ENCODE data around the gene SLC4A8.
A peak's percentile ranks its signal among the peaks of the same experiment; 100 is the strongest.

Gene SLC4A8

GRCh38 chr12:51395283-51396230 is 29.1 kb upstream of the SLC4A8 start:
- DNase-seq (ENCODE audit: low read depth in 4 of 4, low spot score in 1 of 4): no peak

- no peak for DNase-seq (ENCODE audit: low read depth in 4 of 4, low spot score in 1 of 4)
Measured at GRCh38 chr12:51397670-51398069, 27.0 kb upstream of the SLC4A8 start.

- no peak for DNase-seq (ENCODE audit: low read depth in 4 of 4, low spot score in 1 of 4)
Measured at GRCh38 chr12:51399891-51400290, 24.7 kb upstream of the SLC4A8 start.

GRCh38 chr12:51401020-51401419 is 23.6 kb upstream of the SLC4A8 start:
- DNase-seq (ENCODE audit: low read depth in 4 of 4, low spot score in 1 of 4): no peak

- DNase-seq (ENCODE audit: low read depth in 4 of 4, low spot score in 1 of 4): no peak
Measured at GRCh38 chr12:51401486-51401885, 23.1 kb upstream of the SLC4A8 start.

GRCh38 chr12:51401900-51402299 is 22.7 kb upstream of the SLC4A8 start:
- DNase-seq (ENCODE audit: low read depth in 4 of 4, low spot score in 1 of 4): no peak

GRCh38 chr12:51403159-51403558 is 21.5 kb upstream of the SLC4A8 start:
- no peak for DNase-seq (ENCODE audit: low read depth in 4 of 4, low spot score in 1 of 4)

GRCh38 chr12:51403681-51404136 is 20.9 kb upstream of the SLC4A8 start:
- DNase-seq (ENCODE audit: low read depth in 4 of 4, low spot score in 1 of 4): no peak

- no peak for DNase-seq (ENCODE audit: low read depth in 4 of 4, low spot score in 1 of 4)
Measured at GRCh38 chr12:51404627-51405026, 20.0 kb upstream of the SLC4A8 start.

GRCh38 chr12:51405801-51406207 is 18.8 kb upstream of the SLC4A8 start:
- DNase-seq (ENCODE audit: low read depth in 4 of 4, low spot score in 1 of 4): no peak

GRCh38 chr12:51406290-51406689 is 18.3 kb upstream of the SLC4A8 start:
- no peak for DNase-seq (ENCODE audit: low read depth in 4 of 4, low spot score in 1 of 4)

- no peak for DNase-seq (ENCODE audit: low read depth in 4 of 4, low spot score in 1 of 4)
Measured at GRCh38 chr12:51406859-51407258, 17.8 kb upstream of the SLC4A8 start.

GRCh38 chr12:51407604-51408003 is 17.0 kb upstream of the SLC4A8 start:
- DNase-seq (ENCODE audit: low read depth in 4 of 4, low spot score in 1 of 4): no peak

- DNase-seq (ENCODE audit: low read depth in 4 of 4, low spot score in 1 of 4): no peak
Measured at GRCh38 chr12:51409846-51410245, 14.8 kb upstream of the SLC4A8 start.

GRCh38 chr12:51413149-51413548 is 11.5 kb upstream of the SLC4A8 start:
- DNase-seq (ENCODE audit: low read depth in 4 of 4, low spot score in 1 of 4): no peak

- DNase-seq (ENCODE audit: low read depth in 4 of 4, low spot score in 1 of 4): no peak
Measured at GRCh38 chr12:51413791-51414190, 10.8 kb upstream of the SLC4A8 start.

GRCh38 chr12:51415931-51416330 is 8.7 kb upstream of the SLC4A8 start:
- no peak for DNase-seq (ENCODE audit: low read depth in 4 of 4, low spot score in 1 of 4)

GRCh38 chr12:51417826-51418225 is 6.8 kb upstream of the SLC4A8 start:
- DNase-seq (ENCODE audit: low read depth in 4 of 4, low spot score in 1 of 4): no peak

GRCh38 chr12:51419425-51420193 is 5.0 kb upstream of the SLC4A8 start:
- DNase-seq (ENCODE audit: low read depth in 4 of 4, low spot score in 1 of 4): no peak

- peak in 3 of 4 experiments; percentile 6 to 14 (median 10) for DNase-seq (ENCODE audit: low read depth in 4 of 4, low spot score in 1 of 4)
Measured at GRCh38 chr12:51421266-51421884, 3.3 kb upstream of the SLC4A8 start.

- DNase-seq (ENCODE audit: low read depth in 4 of 4, low spot score in 1 of 4): no peak
Measured at GRCh38 chr12:51424094-51424661, 453 bp upstream of the SLC4A8 start.

All from stimulated activated CD4-positive, alpha-beta T cell treated with anti-CD3 and anti-CD28 coated beads, Interleukin-1b, Interleukin-23, amount 100 ng/mL, for 24 hours (primary cell).